ENCODE measurements around the gene PDE4B. TPM values are rescaled to one million over a fixed set of nuclear protein-coding genes. Genes with fewer than 3 reads are reported as not detected.

Gene PDE4B
- total RNA-seq, 2 donors from 2014 or later: 1.6 to 12.2 TPM

DNA sequence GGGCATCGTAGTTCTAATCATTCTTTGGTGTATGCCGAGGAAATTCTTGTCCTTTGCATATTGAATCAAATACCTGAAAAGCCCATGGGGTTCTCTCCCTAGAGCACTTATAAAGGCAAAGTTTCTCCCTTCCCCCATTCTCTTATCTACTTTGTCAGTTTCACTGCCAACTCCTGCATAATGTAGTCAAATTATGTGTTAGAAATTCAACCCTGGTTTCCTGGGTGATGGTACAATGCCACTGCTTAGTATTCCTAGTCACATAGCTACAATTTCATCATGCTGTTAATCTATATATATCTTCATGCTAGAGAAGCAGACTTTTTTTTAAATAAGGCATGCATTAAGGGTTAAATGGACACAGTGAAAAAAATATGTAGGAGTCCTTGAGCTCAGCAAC, 119.0 kb downstream of the PDE4B start:
- intact Hi-C loops (cut with DNase I): no loop called here
- WGBS, 2 donors: 28 to 54% methylated on average over 2 of the region's 2 CpGs
- no peaks in the 10 kb centered on the region for H3K36me3 ChIP-seq (replicated peaks in 1 of 2; ENCODE audit: insufficient read depth in 1 of 2, low read depth in 2 of 2)
- H3K27me3 ChIP-seq: no peaks in the 10 kb centered on the region
- no peak overlapping the region for H3K4me3 ChIP-seq
- TF ChIP-seq, protein P1, sequence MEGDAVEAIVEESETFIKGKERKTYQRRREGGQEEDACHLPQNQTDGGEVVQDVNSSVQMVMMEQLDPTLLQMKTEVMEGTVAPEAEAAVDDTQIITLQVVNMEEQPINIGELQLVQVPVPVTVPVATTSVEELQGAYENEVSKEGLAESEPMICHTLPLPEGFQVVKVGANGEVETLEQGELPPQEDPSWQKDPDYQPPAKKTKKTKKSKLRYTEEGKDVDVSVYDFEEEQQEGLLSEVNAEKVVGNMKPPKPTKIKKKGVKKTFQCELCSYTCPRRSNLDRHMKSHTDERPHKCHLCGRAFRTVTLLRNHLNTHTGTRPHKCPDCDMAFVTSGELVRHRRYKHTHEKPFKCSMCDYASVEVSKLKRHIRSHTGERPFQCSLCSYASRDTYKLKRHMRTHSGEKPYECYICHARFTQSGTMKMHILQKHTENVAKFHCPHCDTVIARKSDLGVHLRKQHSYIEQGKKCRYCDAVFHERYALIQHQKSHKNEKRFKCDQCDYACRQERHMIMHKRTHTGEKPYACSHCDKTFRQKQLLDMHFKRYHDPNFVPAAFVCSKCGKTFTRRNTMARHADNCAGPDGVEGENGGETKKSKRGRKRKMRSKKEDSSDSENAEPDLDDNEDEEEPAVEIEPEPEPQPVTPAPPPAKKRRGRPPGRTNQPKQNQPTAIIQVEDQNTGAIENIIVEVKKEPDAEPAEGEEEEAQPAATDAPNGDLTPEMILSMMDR (IDR thresholded peaks at IDR 0.05): no peak
- TF ChIP-seq POLR2A (IDR thresholded peaks at IDR 0.05): no peak
- ATAC-seq: no peak
- no peaks in the 10 kb centered on the region for H3K4me1 ChIP-seq
- no peaks in the 10 kb centered on the region for H3K9me3 ChIP-seq
- no peak for DNase-seq
- H3K27ac ChIP-seq: no peak overlapping the region

DNA sequence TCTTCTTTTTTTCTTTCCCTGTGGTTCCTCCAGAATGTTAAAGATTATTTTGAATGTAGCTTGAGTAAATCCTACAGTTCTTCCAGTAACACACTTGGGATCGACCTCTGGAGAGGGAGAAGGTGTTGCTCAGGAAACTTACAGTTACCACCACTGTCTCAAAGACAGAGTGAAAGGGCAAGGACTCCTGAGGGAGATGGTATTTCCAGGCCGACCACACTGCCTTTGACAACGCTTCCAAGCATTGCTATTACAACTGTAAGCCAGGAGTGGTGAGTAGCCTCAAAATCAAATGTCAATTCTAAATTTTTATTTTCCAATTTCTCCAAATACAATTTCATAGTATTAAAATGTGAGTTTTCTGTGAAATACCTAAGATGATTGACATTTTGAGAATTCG, 125.9 kb downstream of the PDE4B start:
- no peaks in the 10 kb centered on the region for H3K36me3 ChIP-seq (replicated peaks in 1 of 2; ENCODE audit: insufficient read depth in 1 of 2, low read depth in 2 of 2)
- 57 to 59% methylated on average over 4 of the region's 4 CpGs for WGBS, 2 donors
- no peaks in the 10 kb centered on the region for H3K27me3 ChIP-seq
- ATAC-seq (no peak), DNase-seq (no peak)
- TF ChIP-seq, protein P1 (IDR thresholded peaks at IDR 0.05): no peak
- TF ChIP-seq POLR2A (IDR thresholded peaks at IDR 0.05): no peak
- H3K9me3 ChIP-seq: no peaks in the 10 kb centered on the region
- no peak overlapping the region for H3K4me3 ChIP-seq
- intact Hi-C loops (cut with DNase I): no loop called here
- H3K27ac ChIP-seq: no peak overlapping the region
- no peaks in the 10 kb centered on the region for H3K4me1 ChIP-seq

DNA sequence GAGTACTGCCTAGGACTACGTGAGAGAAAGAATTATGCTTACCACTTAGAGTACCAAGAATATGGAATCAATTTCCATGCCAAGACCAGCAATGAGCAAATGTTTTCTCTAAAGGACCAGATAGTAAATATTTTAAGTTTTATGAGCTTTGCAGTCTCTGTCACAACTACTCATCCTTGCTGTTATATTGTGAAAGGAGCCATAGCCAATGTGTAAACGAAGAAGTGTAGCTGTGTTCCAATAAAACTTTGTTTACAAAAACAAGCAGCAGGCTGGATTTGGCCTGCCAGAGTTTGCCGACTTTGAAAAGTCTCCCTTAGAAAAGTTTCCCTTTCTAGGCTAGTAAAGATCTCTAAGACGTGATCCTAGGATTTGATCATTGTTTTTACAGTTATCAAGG, 128.8 kb downstream of the PDE4B start:
- Histone ChIP-seq H3K27me3 (no peaks in the 10 kb centered on the region), H3K27ac (no peak overlapping the region), H3K4me1 (no peaks in the 10 kb centered on the region), H3K9me3 (no peaks in the 10 kb centered on the region), H3K4me3 (no peak overlapping the region), H3K36me3 (replicated peaks in 1 of 2; ENCODE audit: insufficient read depth in 1 of 2, low read depth in 2 of 2) (no peaks in the 10 kb centered on the region)
- DNase-seq: no peak
- 45 to 46% methylated on average over 4 of the region's 4 CpGs for WGBS, 2 donors
- no peak for TF ChIP-seq POLR2A (IDR thresholded peaks at IDR 0.05)
- TF ChIP-seq, protein P1 (IDR thresholded peaks at IDR 0.05): no peak
- intact Hi-C loops (cut with DNase I): no loop called here
- ATAC-seq: no peak

DNA sequence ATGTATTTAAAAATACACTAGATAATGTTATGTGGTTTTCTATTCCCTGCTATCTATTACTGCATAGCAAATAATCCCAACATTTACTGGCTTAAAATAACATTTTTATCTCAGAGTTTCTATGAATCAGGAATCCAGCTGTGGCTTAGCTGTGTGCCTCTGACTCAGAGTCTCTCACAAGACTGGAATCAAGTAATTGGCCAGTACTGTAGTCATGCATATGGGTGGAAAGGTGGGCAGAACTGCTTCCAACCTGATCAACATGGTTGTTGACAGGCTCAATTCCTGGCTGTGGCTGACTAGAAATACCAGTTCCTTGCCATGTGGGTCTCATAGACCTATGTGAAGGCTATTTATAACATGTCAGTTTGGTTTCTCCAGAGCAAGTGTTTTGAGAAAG, 131.8 kb downstream of the PDE4B start:
- intact Hi-C loops (cut with DNase I): no loop called here
- TF ChIP-seq POLR2A (IDR thresholded peaks at IDR 0.05): no peak
- TF ChIP-seq, protein P1 (IDR thresholded peaks at IDR 0.05): no peak
- Histone ChIP-seq H3K36me3 (replicated peaks in 1 of 2; ENCODE audit: insufficient read depth in 1 of 2, low read depth in 2 of 2) (no peaks in the 10 kb centered on the region), H3K9me3 (no peaks in the 10 kb centered on the region), H3K27ac (no peak overlapping the region), H3K4me1 (no peaks in the 10 kb centered on the region), H3K27me3 (no peaks in the 10 kb centered on the region), H3K4me3 (no peak overlapping the region)
- DNase-seq (no peak), ATAC-seq (no peak)

DNA sequence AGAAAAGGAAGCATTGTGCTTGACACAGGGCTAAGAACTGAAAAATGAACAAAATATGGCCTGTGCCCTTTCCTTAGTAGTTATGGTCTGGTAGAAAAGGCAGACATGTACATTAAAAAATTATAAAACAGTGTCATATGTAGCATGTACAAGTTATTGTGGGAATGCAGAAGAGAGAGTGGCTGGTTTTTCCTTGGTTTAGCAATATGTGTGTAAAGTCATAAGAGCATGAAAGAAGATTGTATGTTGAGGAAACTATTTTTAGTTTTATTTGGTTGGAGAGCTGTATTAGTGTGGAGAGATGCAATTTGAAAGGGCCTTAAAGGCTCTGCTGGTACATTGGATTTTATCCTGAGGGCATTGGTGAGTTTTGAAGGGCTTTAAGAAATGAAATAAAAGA, 145.8 kb downstream of the PDE4B start:
- TF ChIP-seq, protein P1 (IDR thresholded peaks at IDR 0.05): no peak
- no peak for TF ChIP-seq POLR2A (IDR thresholded peaks at IDR 0.05)
- Histone ChIP-seq H3K4me1 (no peaks in the 10 kb centered on the region), H3K4me3 (no peak overlapping the region), H3K27me3 (no peaks in the 10 kb centered on the region), H3K36me3 (replicated peaks in 1 of 2; ENCODE audit: insufficient read depth in 1 of 2, low read depth in 2 of 2) (no peaks in the 10 kb centered on the region), H3K27ac (no peak overlapping the region), H3K9me3 (no peaks in the 10 kb centered on the region)
- no peak for ATAC-seq
- intact Hi-C loops (cut with DNase I): no loop called here
- no peak for DNase-seq

Data from body of pancreas (tissue), 4 donors.